ENCODE results near the gene AJM1. TPM values are rescaled to one million over a fixed set of nuclear protein-coding genes. Genes with fewer than 3 reads are reported as not detected.
A peak's percentile ranks its signal among the peaks of the same experiment; 100 is the strongest.

The AJM1 gene
- total RNA-seq, 2 experiments from 2014 or later, result 4.3 to 4.8 TPM

GRCh38 chr9:136848393-136849037 is 6.2 kb downstream of the AJM1 start:
- H3K4me3 Mint-ChIP-seq, result peak overlapping the region; percentile 93
- no peaks in the 10 kb centered on the region for H3K9me3 Mint-ChIP-seq (ENCODE audit: low read depth)
- ATAC-seq, result peak; percentile 6
- POLR2A ChIA-PET, result no interaction called here
- CTCF ChIA-PET, result interaction anchor here (1.2 kb wide), 1 partner anchor 180 kb away, joined by 3 read pairs; the partner anchor contains the start of gene ABCA2
- peak; percentile 69 for DNase-seq
- H3K4me1 Mint-ChIP-seq, result peaks cover 10% of the 10 kb centered on the region
- peaks cover 14% of the 10 kb centered on the region for H3K27me3 Mint-ChIP-seq
- H3K36me3 Mint-ChIP-seq (ENCODE audit: low read depth), result peaks cover 5% of the 10 kb centered on the region
- intact Hi-C loops (cut with DNase I, micrococcal nuclease), result loop anchor here (1.0 to 10.0 kb wide), 24 partner anchors 18 to 485 kb away; partner anchors contain the start of genes FBXW5 (in 2 of the 2), TMEM141 (in 2 of the 2), TRAF2 (in 2 of the 2) and ABCA2 (in 1 of the 2)
- H3K27ac Mint-ChIP-seq, result peak overlapping the region; percentile 67

DNA sequence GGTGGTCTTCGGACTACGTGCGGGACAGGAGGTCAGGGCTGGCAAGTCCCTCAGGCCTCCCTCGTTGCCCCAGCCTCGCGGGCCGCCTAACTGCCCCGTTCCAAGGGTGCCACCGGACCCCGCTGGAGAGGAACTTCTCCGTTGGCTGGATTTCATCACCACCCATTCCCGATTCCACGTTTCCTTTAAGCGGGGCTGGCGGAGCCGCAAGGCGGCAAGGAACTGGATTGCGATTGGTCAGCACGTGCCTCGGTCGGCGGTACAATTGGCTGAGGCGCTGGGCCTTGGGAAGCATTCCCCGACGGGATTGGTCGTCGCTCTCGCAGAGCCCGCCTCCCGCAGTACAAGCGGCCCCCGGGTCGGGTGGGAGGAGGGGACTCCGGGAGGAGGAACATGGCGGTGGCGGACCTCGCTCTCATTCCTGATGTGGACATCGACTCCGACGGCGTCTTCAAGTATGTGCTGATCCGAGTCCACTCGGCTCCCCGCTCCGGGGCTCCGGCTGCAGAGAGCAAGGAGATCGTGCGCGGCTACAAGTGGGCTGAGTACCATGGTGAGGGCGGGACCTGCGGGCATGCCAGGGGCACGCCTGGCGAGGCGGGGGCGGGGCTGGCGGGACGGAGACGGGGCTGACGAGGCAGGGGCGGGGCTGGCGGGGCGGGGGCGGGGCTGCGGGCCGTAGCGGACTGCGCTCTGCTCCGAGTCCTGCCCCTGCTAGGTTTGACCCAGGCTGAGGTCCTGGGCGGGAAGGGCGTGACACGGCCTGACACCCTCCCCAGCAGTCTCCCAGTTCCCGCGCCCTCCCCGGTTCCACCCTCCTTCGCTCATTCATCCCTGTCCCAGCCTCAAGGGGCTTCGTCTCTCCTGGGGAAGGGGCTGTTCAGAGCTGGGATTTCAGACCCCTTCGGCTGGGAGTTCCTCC is 7.0 kb downstream of the AJM1 start, which contains the start of gene PHPT1:
Gene PHPT1, plus strand, starts transcription at position 372 of the 922 bp plus-strand sequence. Its CDS starts 22 bp downstream, at position 394.
- ChIA-PET POLR2A (no interaction called here), CTCF (interaction anchor here (1.2 kb wide), 1 partner anchor 179 kb away, joined by 3 read pairs; the partner anchor contains the start of gene ABCA2)
- Mint-ChIP-seq H3K36me3 (ENCODE audit: low read depth) (peaks cover 5% of the 10 kb centered on the region), H3K27ac (peak within 1 kb of the TSS; percentile 88), H3K4me3 (peak within 1 kb of the TSS; percentile 93), H3K27me3 (peaks cover 12% of the 10 kb centered on the region), H3K4me1 (peaks cover 8% of the 10 kb centered on the region), H3K9me3 (ENCODE audit: low read depth) (no peaks in the 10 kb centered on the region)
- intact Hi-C loops (cut with DNase I, micrococcal nuclease), result loop anchor here (1.0 to 10.0 kb wide), 24 partner anchors 17 to 486 kb away; partner anchors contain the start of genes FBXW5 (in 2 of the 2), TMEM141 (in 2 of the 2), TRAF2 (in 2 of the 2) and ABCA2 (in 1 of the 2)
- DNase-seq, result peak; percentile 98
- peak; percentile 91 for ATAC-seq

- Mint-ChIP-seq H3K4me1 (peaks cover 8% of the 10 kb centered on the region), H3K4me3 (peak overlapping the region; percentile 93), H3K36me3 (ENCODE audit: low read depth) (peaks cover 5% of the 10 kb centered on the region), H3K27ac (peak overlapping the region; percentile 75), H3K27me3 (peaks cover 11% of the 10 kb centered on the region), H3K9me3 (ENCODE audit: low read depth) (no peaks in the 10 kb centered on the region)
- DNase-seq (no peak), ATAC-seq (no peak)
- ChIA-PET CTCF (interaction anchor here (0.7 to 1.0 kb wide), 2 partner anchors 8 to 35 kb away, joined by 3 read pairs; partner anchors contain the start of gene AJM1), POLR2A (no interaction called here)
- intact Hi-C loops (cut with DNase I, micrococcal nuclease), result loop anchor here (1.0 to 10.0 kb wide), 24 partner anchors 16 to 487 kb away; partner anchors contain the start of genes FBXW5 (in 2 of the 2), TMEM141 (in 2 of the 2), TRAF2 (in 2 of the 2) and ABCA2 (in 1 of the 2)
Measured at GRCh38 chr9:136849960-136850865, 7.9 kb downstream of the AJM1 start.

- Mint-ChIP-seq H3K27ac (no peak overlapping the region), H3K9me3 (ENCODE audit: low read depth) (no peaks in the 10 kb centered on the region), H3K27me3 (peaks cover 8% of the 10 kb centered on the region), H3K4me1 (peaks cover 8% of the 10 kb centered on the region), H3K36me3 (ENCODE audit: low read depth) (peaks cover 5% of the 10 kb centered on the region), H3K4me3 (no peak overlapping the region)
- no peak for ATAC-seq
- intact Hi-C loops (cut with DNase I, micrococcal nuclease), result no loop called here
- ChIA-PET CTCF (interaction anchor here (0.7 to 1.0 kb wide), 2 partner anchors 9 to 36 kb away, joined by 3 read pairs; partner anchors contain the start of gene AJM1), POLR2A (no interaction called here)
- DNase-seq, result no peak
Measured at GRCh38 chr9:136850866-136851775, 8.8 kb downstream of the AJM1 start.

DNA sequence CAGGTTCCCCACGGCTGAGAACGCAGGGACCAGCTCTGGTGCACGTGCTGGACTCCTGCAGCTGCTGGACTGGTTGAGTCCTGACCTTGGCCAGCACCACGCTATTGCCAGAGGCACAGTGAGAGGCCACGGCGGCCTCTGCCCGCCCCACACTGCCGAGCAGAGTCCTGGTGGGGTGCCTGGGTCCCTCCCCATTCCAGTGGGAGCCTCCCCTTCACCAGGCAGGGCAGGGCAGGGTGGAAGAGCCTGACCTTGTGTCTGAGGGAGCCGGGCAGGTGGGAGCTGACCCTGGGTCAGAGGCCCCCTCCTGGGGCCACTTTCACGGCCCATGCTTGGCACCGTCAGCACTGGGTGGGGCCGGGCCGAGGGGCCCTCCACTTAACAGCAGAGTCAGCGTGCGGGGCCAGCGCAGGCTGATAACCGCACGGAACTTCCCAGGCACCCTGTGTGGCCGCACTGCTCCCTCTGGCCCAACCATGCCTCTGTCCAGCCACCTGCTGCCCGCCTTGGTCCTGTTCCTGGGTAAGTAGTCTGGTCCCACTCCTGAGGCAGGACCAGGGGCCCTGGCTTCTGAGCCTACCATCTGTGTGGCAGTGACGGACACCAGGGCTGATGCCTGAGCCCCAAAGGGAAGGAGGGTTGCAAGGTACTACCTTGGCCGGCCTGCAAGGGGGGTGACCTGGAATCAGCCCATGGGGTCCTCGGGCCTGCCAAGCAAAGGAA is 9.8 kb downstream of the AJM1 start, which contains the start of gene MAMDC4:
Gene MAMDC4, plus strand, starts transcription at position 406 of the 723 bp plus-strand sequence. Its CDS starts 71 bp downstream, at position 477.
- H3K4me1 Mint-ChIP-seq, result peaks cover 8% of the 10 kb centered on the region
- no peaks in the 10 kb centered on the region for H3K9me3 Mint-ChIP-seq (ENCODE audit: low read depth)
- ATAC-seq, result no peak
- no peak within 1 kb of the TSS for H3K27ac Mint-ChIP-seq
- CTCF ChIA-PET, result no interaction called here
- POLR2A ChIA-PET, result no interaction called here
- peaks cover 3% of the 10 kb centered on the region for H3K27me3 Mint-ChIP-seq
- intact Hi-C loops (cut with DNase I, micrococcal nuclease), result no loop called here
- DNase-seq, result peak; percentile 13
- H3K4me3 Mint-ChIP-seq, result no peak within 1 kb of the TSS
- H3K36me3 Mint-ChIP-seq (ENCODE audit: low read depth), result peaks cover 5% of the 10 kb centered on the region

DNA sequence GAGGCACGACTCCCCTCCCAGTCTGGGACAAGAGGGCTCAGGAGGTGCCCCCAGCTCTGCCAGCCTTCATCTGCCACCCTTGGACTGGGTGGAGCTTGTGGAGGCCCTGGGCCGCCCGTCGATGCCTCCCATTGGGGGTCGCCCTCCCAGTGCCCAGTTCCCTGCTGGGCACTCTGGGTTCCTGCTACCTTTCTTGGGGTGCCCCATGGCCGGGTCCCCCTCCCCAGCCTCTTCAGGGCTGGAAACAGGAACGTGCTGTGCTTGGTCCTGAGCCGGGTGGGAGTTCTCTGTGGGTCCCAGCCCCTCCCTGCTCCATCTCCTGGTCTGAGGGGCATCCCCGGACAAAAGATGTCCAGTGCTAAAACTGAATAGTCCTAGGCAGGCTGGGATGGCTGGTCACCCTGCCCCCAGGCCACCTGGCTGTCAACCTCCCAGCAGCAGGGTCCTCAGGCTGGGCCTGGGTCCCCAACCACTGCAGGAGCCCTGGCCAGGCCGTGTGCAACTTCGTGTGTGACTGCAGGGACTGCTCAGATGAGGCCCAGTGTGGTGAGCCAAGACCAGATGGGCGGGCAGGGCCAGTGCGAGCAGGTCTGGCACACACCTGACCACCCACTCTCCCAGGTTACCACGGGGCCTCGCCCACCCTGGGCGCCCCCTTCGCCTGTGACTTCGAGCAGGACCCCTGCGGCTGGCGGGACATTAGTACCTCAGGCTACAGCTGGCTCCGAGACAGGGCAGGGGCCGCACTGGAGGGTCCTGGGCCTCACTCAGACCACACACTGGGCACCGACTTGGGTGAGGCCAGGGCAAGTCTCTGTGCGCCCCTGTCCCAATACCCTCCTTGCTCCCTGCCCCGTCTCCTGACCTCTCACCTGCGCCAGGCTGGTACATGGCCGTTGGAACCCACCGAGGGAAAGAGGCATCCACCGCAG is 10.7 kb downstream of the AJM1 start:
- ChIA-PET POLR2A (no interaction called here), CTCF (interaction anchor here (0.5 kb wide), 1 partner anchor 404 kb away, joined by 3 read pairs; no protein-coding TSS in a partner anchor)
- intact Hi-C loops (cut with DNase I, micrococcal nuclease), result no loop called here
- H3K36me3 Mint-ChIP-seq (ENCODE audit: low read depth), result peaks cover 5% of the 10 kb centered on the region
- no peaks in the 10 kb centered on the region for H3K9me3 Mint-ChIP-seq (ENCODE audit: low read depth)
- DNase-seq, result peak; percentile 6
- H3K4me3 Mint-ChIP-seq, result no peak overlapping the region
- ATAC-seq, result no peak
- no peaks in the 10 kb centered on the region for H3K27me3 Mint-ChIP-seq
- H3K4me1 Mint-ChIP-seq, result peaks cover 3% of the 10 kb centered on the region
- no peak overlapping the region for H3K27ac Mint-ChIP-seq

DNA sequence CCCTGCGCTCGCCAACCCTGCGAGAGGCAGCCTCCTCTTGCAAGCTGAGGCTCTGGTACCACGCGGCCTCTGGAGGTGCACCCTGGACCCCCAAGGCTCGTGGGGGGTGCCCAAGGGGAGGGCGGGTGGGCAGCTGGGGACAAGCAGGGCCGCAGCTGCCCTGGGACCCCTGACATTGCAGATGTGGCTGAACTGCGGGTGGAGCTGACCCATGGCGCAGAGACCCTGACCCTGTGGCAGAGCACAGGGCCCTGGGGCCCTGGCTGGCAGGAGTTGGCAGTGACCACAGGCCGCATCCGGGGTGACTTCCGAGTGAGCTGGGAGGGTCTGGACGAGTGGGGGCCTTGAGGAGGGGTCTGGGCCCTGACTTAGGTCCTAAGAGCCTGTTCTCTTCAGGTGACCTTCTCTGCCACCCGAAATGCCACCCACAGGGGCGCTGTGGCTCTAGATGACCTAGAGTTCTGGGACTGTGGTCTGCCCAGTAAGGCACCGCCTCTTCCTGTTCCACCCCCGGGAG is 11.4 kb downstream of the AJM1 start:
- DNase-seq (peak; percentile 25), ATAC-seq (no peak)
- POLR2A ChIA-PET, result no interaction called here
- intact Hi-C loops (cut with DNase I, micrococcal nuclease), result no loop called here
- no peaks in the 10 kb centered on the region for H3K9me3 Mint-ChIP-seq (ENCODE audit: low read depth)
- no peak overlapping the region for H3K27ac Mint-ChIP-seq
- H3K4me3 Mint-ChIP-seq, result no peak overlapping the region
- H3K4me1 Mint-ChIP-seq, result peaks cover 2% of the 10 kb centered on the region
- H3K36me3 Mint-ChIP-seq (ENCODE audit: low read depth), result peaks cover 5% of the 10 kb centered on the region
- no peaks in the 10 kb centered on the region for H3K27me3 Mint-ChIP-seq
- CTCF ChIA-PET, result interaction anchor here (0.5 kb wide), 1 partner anchor 403 kb away, joined by 3 read pairs; no protein-coding TSS in a partner anchor

- Mint-ChIP-seq H3K27me3 (no peaks in the 10 kb centered on the region), H3K9me3 (ENCODE audit: low read depth) (no peaks in the 10 kb centered on the region), H3K27ac (no peak overlapping the region), H3K4me1 (peaks cover 2% of the 10 kb centered on the region), H3K4me3 (no peak overlapping the region), H3K36me3 (ENCODE audit: low read depth) (peaks cover 5% of the 10 kb centered on the region)
- intact Hi-C loops (cut with DNase I, micrococcal nuclease), result no loop called here
- POLR2A ChIA-PET, result no interaction called here
- DNase-seq, result peak; percentile 5
- CTCF ChIA-PET, result no interaction called here
- ATAC-seq, result no peak
Measured at GRCh38 chr9:136854113-136854841, 12.0 kb downstream of the AJM1 start.

Measured in activated CD4-positive, alpha-beta T cell treated with anti-CD3 and anti-CD28 coated beads for 36 hours (primary cell).